Measurements from ENCODE around the gene PTPRN2. TPM values are rescaled to one million over a fixed set of nuclear protein-coding genes. Genes with fewer than 3 reads are reported as not detected.
A peak's percentile ranks its signal among the peaks of the same experiment; 100 is the strongest.
"Not testable (repeated sequence)": the region's sequence is repeated elsewhere in the genome, so short reads cannot be mapped to it uniquely, and the experiment has no call there.

PTPRN2 gene
- total and polyA plus RNA-seq, 2 donors from 2014 or later, result 4.8 to 6.2 TPM

- Histone ChIP-seq H3K27ac (ENCODE audit: low read depth in 2 of 2, low read length in 2 of 2) (no peak overlapping the region), H3K9me3 (ENCODE audit: control insufficient read depth in 2 of 3, insufficient read depth in 1 of 3, low read length in 3 of 3) (peaks cover 0 to 13% (median 2%) of the 10 kb centered on the region in 3 donors), H3K36me3 (ENCODE audit: control insufficient read depth in 2 of 3, insufficient read depth in 3 of 3, low read length in 3 of 3) (no peaks in the 10 kb centered on the region), H3K27me3 (ENCODE audit: control insufficient read depth, insufficient read depth, low read length) (no peaks in the 10 kb centered on the region), H3K4me3 (ENCODE audit: low read length in 3 of 3) (no peak overlapping the region), H3K4me1 (ENCODE audit: control insufficient read depth in 2 of 3, insufficient read depth in 2 of 3, low read depth in 1 of 3, low read length in 3 of 3) (no peaks in the 10 kb centered on the region), H3K9ac (ENCODE audit: low read length in 3 of 3) (no peak overlapping the region)
- FAIRE-seq (no peak), DNase-seq (no peak)
- TF ChIP-seq, protein P1, sequence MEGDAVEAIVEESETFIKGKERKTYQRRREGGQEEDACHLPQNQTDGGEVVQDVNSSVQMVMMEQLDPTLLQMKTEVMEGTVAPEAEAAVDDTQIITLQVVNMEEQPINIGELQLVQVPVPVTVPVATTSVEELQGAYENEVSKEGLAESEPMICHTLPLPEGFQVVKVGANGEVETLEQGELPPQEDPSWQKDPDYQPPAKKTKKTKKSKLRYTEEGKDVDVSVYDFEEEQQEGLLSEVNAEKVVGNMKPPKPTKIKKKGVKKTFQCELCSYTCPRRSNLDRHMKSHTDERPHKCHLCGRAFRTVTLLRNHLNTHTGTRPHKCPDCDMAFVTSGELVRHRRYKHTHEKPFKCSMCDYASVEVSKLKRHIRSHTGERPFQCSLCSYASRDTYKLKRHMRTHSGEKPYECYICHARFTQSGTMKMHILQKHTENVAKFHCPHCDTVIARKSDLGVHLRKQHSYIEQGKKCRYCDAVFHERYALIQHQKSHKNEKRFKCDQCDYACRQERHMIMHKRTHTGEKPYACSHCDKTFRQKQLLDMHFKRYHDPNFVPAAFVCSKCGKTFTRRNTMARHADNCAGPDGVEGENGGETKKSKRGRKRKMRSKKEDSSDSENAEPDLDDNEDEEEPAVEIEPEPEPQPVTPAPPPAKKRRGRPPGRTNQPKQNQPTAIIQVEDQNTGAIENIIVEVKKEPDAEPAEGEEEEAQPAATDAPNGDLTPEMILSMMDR (IDR thresholded peaks at IDR 0.05; ENCODE audit: borderline replicate concordance, extremely low read depth, insufficient read depth), result no peak
- intact Hi-C loops (cut with DNase I), result no loop called here
Measured at GRCh38 chr7:158309868-158310763, 277.5 kb downstream of the PTPRN2 start.

DNA sequence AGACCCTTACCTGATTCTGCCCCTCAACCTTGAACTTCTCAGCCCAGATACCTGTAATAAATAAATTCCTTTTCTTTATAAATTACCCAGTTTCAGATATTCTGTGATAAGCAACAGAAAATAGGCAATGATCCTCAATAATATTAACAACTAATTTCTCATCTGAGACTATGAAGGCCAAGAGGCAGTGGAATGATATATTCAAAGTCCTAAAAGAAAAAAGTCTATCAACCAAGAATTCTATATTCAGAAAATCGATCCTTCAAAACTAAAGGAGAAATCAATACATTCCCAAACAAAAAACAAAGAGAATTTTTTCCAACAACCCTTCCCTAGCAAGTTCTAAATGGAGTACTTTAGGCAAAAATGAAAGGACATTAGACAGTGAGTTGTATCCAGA is 279.6 kb downstream of the PTPRN2 start:
- FAIRE-seq, result no peak
- intact Hi-C loops (cut with DNase I), result no loop called here
- Histone ChIP-seq H3K9ac (ENCODE audit: low read length in 3 of 3) (no peak overlapping the region), H3K4me1 (ENCODE audit: control insufficient read depth in 2 of 3, insufficient read depth in 2 of 3, low read depth in 1 of 3, low read length in 3 of 3) (no peaks in the 10 kb centered on the region), H3K27me3 (ENCODE audit: control insufficient read depth, insufficient read depth, low read length) (no peaks in the 10 kb centered on the region), H3K27ac (ENCODE audit: low read depth in 2 of 2, low read length in 2 of 2) (no peak overlapping the region), H3K9me3 (ENCODE audit: control insufficient read depth in 2 of 3, insufficient read depth in 1 of 3, low read length in 3 of 3) (peaks cover 0 to 13% (median 2%) of the 10 kb centered on the region in 3 donors), H3K4me3 (ENCODE audit: low read length in 3 of 3) (no peak overlapping the region), H3K36me3 (ENCODE audit: control insufficient read depth in 2 of 3, insufficient read depth in 3 of 3, low read length in 3 of 3) (no peaks in the 10 kb centered on the region)
- TF ChIP-seq, protein P1 (IDR thresholded peaks at IDR 0.05; ENCODE audit: borderline replicate concordance, extremely low read depth, insufficient read depth), result no peak
- no peak for DNase-seq

DNA sequence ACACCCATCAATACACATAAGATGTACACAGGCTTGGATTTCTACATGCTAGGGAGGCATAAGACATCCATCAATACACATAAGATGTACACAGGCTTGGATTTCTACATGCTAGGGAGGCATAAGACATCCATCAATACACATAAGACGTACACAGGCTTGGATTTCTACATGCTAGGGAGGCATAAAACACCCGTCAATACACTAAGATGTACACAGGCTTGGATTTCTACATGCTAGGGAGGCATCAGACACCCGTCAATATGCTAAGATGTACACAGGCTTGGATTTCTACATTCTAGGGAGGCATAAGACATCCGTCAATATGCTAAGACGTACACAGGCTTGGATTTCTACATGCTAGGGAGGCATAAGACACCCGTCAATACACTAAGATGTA is 283.6 kb downstream of the PTPRN2 start:
- H3K36me3 ChIP-seq (ENCODE audit: control insufficient read depth in 2 of 3, insufficient read depth in 3 of 3, low read length in 3 of 3); FAIRE-seq; H3K27ac ChIP-seq (ENCODE audit: low read depth in 2 of 2, low read length in 2 of 2); H3K27me3 ChIP-seq (ENCODE audit: control insufficient read depth, insufficient read depth, low read length); H3K4me1 ChIP-seq (ENCODE audit: control insufficient read depth in 2 of 3, insufficient read depth in 2 of 3, low read depth in 1 of 3, low read length in 3 of 3); intact Hi-C loops (cut with DNase I); DNase-seq; H3K9ac ChIP-seq (ENCODE audit: low read length in 3 of 3); H3K4me3 ChIP-seq (ENCODE audit: low read length in 3 of 3): not testable (repeated sequence)
- H3K9me3 ChIP-seq (ENCODE audit: control insufficient read depth in 2 of 3, insufficient read depth in 1 of 3, low read length in 3 of 3), result peaks cover 0 to 10% (median 0%) of the 10 kb centered on the region in 3 donors

DNA sequence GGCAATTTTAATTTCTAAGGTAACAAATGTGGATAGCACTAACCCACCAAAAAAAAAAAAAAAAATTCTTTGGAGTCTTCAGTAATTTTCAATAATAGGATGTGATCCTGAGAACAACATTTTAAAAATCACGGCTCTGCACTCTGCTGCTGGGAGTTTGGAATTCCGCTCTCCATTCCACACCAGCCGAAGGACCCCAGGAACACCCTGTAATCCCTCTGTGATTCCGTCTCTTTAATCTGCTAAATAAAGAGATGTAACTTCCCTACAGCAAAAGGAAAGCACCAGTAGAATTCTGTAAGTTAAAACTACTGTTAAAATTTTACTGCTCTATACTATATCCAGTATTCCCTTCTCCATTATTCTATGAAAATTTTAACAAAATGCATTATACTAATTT is 284.5 kb downstream of the PTPRN2 start:
- intact Hi-C loops (cut with DNase I), result no loop called here
- H3K4me3 ChIP-seq (ENCODE audit: low read length in 3 of 3), result no peak overlapping the region
- no peak for FAIRE-seq
- TF ChIP-seq, protein P1 (IDR thresholded peaks at IDR 0.05; ENCODE audit: borderline replicate concordance, extremely low read depth, insufficient read depth), result no peak
- H3K4me1 ChIP-seq (ENCODE audit: control insufficient read depth in 2 of 3, insufficient read depth in 2 of 3, low read depth in 1 of 3, low read length in 3 of 3), result no peaks in the 10 kb centered on the region
- peaks cover 0 to 6% (median 0%) of the 10 kb centered on the region in 3 donors for H3K9me3 ChIP-seq (ENCODE audit: control insufficient read depth in 2 of 3, insufficient read depth in 1 of 3, low read length in 3 of 3)
- DNase-seq, result peak in 1 of 5 donors; percentile 4
- no peak overlapping the region for H3K27ac ChIP-seq (ENCODE audit: low read depth in 2 of 2, low read length in 2 of 2)
- no peak overlapping the region for H3K9ac ChIP-seq (ENCODE audit: low read length in 3 of 3)
- H3K27me3 ChIP-seq (ENCODE audit: control insufficient read depth, insufficient read depth, low read length), result no peaks in the 10 kb centered on the region
- H3K36me3 ChIP-seq (ENCODE audit: control insufficient read depth in 2 of 3, insufficient read depth in 3 of 3, low read length in 3 of 3), result no peaks in the 10 kb centered on the region

Measured in kidney (tissue), 14 donors.